ENCODE results near the gene MAGI2.

Gene MAGI2

DNA sequence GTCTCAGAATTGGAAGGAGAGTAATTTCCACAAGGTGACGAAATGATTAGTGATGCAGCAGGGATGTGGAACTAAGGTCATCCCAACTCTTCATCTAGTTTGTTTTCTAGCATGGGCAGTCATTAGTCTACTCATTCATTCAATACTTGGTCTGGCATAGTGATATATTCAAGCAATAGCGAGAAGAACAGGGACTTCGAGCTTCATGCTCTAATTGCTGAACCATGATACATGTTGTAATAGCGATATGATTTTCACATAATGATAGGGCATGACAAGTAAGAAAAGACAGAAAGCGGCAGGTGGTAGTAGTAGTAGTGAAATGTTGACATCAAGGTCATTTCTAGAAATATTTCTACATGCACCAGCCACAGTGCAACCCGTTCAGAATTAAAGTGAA, 1002.8 kb downstream of the MAGI2 start:
- no peak for DNase-seq

DNA sequence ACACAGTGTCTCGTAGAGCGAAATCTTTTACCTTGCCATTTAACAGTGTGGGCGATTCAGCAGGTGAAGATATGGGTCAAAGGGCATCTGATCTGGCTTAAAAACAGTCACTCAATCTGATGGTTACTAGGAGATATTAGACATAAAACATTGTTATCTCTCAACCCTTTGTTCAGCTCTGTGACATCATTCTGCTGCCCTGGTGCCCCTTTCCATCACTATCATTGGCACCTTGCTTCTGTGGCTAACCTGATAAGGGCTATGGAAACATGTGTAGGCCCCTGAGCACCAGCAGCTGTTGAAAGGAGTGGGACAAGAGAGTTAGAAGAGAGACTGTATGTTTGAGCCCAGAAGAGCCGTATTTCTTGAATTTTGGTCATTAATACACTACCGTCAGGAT, 1004.6 kb downstream of the MAGI2 start:
- no peak for DNase-seq

- no peak for DNase-seq
Observed at GRCh38 chr7:78444267-78444666, 1009.2 kb downstream of the MAGI2 start.

DNA sequence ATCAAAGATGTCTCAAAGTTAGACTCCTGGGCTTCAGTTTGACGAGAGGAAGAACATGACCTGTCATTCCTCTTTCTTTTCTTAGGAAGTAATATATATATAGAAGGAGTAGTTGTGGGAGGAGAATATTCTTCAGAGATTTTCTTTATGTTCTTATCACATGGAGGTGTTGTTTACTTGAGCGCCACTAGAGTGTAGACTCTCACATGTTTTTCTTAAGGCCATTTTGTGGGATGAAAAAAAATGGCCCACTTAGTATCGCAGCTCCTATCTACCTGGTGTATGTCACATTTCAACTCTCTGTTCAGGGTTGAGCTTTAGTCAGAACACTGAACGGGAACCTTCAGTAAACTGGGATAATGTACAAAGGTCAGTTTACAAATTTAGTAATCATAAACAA, 1009.7 kb downstream of the MAGI2 start:
- DNase-seq: no peak

GRCh38 chr7:78441737-78442136, 1011.7 kb downstream of the MAGI2 start:
- no peak for DNase-seq

- no peak for DNase-seq
Observed at GRCh38 chr7:78438433-78438832, 1015.0 kb downstream of the MAGI2 start.

DNA sequence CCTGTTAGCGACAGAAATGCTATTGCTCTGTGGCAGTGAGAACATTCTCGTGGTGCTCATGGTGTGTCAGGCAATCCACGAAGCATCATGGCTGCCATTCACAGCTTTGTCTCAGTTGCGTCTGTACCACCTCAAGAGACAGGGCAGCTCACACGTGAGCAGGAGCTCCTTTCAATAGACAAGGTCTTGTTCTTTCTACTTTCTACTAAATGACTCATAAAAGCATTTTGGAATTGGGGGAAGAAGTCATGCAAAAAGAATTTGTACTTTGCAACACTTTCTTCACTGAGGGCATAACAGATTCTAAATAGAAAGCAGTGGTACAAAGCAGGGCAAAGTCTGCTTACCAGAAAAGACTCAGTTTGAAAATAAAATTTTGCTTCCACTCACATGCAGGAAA, 1016.3 kb downstream of the MAGI2 start:
- DNase-seq: no peak

- DNase-seq: no peak
Observed at GRCh38 chr7:78435355-78435754, 1018.1 kb downstream of the MAGI2 start.

- no peak for DNase-seq
Observed at GRCh38 chr7:78434281-78434680, 1019.2 kb downstream of the MAGI2 start.

DNA sequence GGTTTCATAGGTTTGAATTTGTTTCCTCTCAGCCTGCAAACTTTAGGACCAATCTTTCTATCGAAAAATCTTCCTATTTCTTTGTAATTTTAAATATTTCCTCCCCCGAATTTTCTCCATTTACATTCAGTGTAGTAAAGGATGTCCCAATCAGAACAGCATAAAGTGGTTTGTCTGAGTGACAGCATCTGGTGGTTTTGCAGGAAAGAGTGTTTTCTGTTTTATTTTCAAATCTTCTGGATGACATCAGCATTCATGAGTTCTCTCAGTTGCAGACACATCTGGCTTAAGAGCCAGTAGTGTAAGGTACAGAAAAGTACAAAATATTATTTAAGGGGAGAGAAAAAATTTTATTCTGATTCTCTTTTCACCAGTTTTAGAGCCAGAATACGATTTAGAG, 1020.0 kb downstream of the MAGI2 start:
- no peak for DNase-seq

- DNase-seq: no peak
Observed at GRCh38 chr7:78429878-78430277, 1023.6 kb downstream of the MAGI2 start.

DNA sequence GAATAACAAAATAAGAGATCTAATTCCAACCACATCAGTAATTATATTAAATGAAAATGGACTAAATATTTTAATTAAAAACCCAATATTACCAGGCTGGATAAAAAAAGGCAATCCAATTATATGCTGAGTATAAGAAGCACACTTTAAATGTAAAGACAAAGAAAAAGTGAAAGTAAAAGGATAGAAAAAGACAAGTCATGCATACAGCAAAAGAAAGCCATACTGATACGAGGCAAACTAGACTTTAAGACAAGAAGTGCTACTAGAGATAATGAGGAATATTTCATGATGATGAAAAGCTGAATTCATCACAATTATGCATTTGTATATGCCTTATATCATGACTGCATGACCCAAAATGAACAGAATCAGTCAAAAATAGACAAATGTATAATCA, 1026.3 kb downstream of the MAGI2 start:
- no peak for DNase-seq

- DNase-seq: no peak
Observed at GRCh38 chr7:78420001-78420400, 1033.5 kb downstream of the MAGI2 start.

DNA sequence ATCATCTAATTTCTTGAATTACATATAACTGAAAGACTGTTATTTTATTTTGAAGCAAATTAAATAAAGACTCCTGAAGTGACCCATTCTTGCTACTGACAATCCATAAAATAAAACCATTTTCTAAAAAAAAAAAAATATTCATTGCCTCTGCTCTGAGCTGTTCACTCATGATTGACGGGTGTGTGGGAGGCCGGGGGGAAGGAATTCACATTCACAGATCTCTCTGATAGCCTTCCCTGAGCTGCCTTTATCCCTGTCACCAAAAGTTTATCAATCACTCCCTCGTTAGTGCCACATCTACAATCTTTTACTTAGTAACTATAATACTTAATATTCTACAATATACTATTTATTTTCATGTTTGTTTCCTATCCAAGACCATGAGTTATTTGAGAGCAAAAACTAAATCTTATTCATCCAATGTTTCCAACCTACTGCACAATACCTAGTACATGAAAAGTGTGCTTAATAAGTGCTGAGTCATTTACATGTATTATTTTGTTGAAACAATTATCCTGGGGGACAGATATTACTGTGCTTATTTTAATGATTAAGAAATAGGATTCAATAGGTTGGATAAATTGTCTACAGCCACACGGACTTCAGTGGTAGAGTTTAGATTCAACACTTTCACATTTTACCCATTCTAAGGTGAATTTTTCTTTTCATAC, 1036.2 kb downstream of the MAGI2 start:
- no peak for DNase-seq

GRCh38 chr7:78413568-78413967, 1039.9 kb downstream of the MAGI2 start:
- DNase-seq: no peak

- DNase-seq: no peak
Observed at GRCh38 chr7:78412216-78412858, 1041.1 kb downstream of the MAGI2 start.

DNA sequence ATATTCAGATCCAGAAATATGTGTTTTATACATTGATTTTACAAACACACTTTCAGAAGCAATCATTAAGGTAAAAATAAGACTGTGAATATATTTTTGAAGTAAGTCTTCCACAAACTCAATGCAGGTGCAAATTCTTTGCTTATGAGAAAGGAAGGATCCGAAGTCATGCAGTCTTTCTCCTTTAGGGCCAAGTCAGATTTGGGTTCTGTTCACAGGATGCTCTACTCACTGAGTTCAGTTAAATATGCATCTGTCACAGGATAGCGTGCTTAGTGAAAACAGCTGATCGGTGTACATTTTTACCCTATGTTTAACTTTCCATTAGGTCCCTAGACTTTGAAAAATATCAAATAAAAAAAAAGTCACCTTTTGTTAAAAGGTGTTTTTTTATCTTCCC, 1046.4 kb downstream of the MAGI2 start:
- no peak for DNase-seq

DNA sequence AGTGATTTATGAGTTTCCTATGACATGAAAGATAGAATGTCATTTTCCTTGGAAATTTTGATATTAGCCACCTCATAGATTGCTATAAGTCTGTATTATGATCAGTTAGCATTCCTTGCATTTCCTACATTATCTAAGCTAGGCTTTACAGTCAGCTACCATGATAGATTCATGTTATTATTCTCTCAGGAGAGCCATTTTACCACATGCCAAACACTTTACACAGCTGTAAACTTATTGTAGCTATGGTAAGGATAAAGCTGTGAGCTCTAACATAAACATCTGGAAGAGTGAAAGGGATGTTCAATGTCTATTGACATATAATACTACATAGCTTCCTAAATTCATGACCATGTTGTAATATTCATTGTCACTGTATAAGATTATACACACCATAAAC, 1046.9 kb downstream of the MAGI2 start:
- no peak for DNase-seq

DNA sequence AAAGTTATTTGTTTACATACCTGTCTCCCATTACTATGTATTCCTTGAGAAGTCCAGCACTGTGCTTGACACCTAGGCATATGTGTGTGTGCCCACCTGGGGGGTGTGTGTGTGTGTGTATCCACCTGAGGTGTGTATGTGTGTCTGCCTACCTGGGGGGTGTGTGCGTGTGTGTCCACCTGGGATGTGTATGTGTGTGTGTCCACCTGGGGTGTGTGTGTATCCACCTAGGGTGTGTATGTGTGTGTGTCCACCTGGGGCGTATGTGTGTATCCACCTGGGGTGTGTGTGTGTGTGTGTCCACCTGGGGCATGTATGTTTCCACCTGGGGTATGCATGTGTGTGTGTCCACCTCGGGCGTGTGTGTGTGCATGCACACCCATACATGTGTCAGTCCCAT, 1051.4 kb downstream of the MAGI2 start:
- DNase-seq: no peak

DNA sequence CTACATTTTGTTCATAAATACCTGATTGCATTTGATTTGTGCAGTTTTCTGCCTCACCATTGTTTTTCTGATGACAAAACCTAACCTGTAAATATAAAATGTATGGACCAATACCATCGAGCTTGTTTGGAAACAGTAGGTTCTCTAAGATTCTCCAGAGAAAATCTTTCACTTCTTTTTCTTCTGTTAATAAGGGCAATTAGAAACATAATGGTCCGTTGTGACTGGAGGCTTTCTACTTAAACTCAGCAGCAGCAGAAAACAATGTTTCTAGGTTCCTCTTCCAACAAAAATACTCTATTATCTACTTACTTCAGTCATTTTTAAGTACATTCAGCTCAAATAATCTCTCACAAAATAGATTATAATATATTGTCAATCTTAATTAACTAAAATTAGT, 1053.4 kb downstream of the MAGI2 start:
- DNase-seq: no peak

DNA sequence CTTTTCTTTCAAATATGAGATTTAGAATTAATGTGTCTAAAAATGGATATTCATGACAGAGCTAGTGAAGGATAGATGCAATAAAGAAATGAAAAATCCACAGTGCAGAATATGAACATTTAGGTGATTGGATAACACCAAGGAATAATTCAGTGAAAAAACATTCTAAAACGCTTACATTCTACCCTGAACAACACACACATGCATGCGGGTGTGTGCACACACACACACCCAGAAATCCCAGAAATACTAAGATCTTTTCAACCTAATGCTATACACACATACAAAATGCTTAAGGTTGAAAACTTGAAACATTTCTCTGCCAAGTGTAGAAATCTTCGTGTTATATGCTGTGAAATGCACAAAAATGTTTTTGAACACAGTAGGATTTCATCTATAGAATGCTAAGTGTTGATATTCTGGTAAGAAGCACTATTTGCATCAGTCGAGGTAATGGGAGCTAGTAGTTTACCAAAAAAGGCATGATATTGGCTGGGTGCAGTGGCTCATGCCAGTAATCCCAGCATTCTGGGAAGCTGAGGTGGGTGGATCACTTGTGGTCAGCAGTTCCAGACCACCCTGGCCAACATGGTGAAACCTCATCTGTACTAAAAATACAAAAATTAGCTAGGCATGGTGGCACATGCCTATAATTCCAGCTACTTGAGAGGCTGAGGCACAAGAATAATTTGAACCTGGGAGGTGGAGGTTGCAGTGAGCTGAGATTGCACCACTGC, 1054.3 kb downstream of the MAGI2 start:
- DNase-seq: no peak

GRCh38 chr7:78398576-78398975, 1054.9 kb downstream of the MAGI2 start:
- no peak for DNase-seq

GRCh38 chr7:78398081-78398480, 1055.4 kb downstream of the MAGI2 start:
- DNase-seq: no peak

DNA sequence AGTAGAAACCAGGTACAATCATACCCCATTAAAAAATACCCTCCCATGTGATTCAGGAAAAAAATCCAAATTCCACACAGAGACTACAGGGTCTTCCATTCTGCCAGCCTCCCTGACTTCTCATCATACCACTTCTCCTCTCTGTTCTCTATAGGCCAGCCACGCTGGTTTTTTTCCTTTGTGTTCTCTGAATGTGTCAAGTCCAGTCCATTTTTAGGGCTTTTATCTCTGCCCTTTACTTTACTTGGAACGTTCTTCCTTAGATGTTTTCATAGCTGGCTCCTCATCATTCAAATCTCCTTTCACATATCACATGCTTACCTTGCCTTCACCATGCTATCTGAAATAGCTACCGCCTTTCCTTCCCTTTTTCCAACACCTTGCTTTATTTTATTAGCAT, 1057.3 kb downstream of the MAGI2 start:
- no peak for DNase-seq
